Brain microvascular endothelial cell (primary cell): ENCODE data around the gene DAPK1.

ENCODE experiments used
- DNase-seq: peaks from one replicate; pipeline ENCODE4 v3.0.0-alpha.2; 2020
- H3K27ac ChIP-seq: fragments of 250-450 bp; sonication (Bioruptor Pico); 2 replicates; pipeline ENCODE4 v1.5.1; 2020; ENCODE audit warnings: mild to moderate bottlenecking, moderate library complexity
- H3K27me3 ChIP-seq: fragments of 250-450 bp; sonication (Bioruptor Pico); replicated peaks from 2 replicates; pipeline ENCODE4 v1.5.1; 2020; ENCODE audit warnings: mild to moderate bottlenecking
- H3K36me3 ChIP-seq: fragments of 250-450 bp; sonication (Bioruptor Pico); replicated peaks from 2 replicates; pipeline ENCODE4 v1.5.1; 2020; ENCODE audit warnings: mild to moderate bottlenecking
- H3K4me3 ChIP-seq: 2 replicates; pipeline ENCODE4 v1.5.1; 2011; ENCODE audit warnings: low read depth, mild to moderate bottlenecking, control low read depth, low read length, moderate library complexity
- in situ Hi-C: cut with HindIII; loops from 2 replicates; pipeline ENCODE4 v1.10.0; 2017; ENCODE audit warnings: low sequenced_read_pairs, low pct_ligation_motif_present
- TF ChIP-seq, protein P1 (sequence below): IDR thresholded peaks from 2 replicates; pipeline ENCODE4 v1.5.1; 2011; ENCODE audit warnings: low read depth, mild to moderate bottlenecking, moderate library complexity, low read length, control low read depth, inconsistent platforms; ENCODE audit errors: missing control alignments

DAPK1 gene

DNA sequence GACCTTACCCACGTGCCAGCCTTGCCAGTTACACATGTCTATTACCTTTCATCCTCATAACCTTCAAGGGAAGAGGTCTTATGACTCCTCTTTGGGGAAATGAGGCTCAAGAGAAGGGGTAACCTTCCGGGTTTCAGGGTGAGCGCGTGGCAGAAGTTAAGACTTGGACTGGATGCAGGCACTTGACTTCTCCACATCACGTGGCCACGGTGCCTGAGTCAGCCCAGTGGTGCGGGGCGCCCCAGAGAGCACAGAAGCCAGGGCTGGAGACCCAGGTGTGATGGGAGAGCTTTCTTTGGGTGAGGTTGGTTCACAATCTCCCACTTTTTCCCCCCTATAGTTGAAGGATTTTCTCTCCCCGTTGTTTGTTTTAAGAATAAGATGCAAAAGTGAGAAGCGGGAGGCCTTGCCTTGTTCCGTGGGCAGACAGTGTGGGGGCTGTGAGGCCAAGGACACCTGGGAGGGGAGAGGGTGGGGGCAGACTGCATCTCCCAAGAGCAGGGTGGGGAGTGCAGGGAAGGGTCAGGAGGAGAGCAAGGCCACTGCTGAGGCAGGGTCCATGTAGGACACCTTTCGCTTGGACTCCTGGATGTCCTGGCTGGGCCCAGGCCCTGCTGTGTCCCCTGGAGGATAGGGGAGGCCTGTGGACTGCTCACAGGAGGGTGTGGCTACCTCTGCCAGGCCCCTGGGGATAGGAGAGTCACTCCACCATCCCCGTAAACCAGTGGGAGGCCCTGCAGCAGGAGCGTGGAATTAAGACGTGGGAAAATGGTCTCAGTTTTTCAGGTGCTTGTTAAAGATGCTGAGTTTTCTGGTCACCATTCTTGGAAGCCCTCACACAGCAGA lies 138.2 kb downstream of the DAPK1 start:
- no peaks in the 10 kb centered on the region for H3K27me3 ChIP-seq
- no peak overlapping the region for H3K4me3 ChIP-seq
- TF ChIP-seq, protein P1, sequence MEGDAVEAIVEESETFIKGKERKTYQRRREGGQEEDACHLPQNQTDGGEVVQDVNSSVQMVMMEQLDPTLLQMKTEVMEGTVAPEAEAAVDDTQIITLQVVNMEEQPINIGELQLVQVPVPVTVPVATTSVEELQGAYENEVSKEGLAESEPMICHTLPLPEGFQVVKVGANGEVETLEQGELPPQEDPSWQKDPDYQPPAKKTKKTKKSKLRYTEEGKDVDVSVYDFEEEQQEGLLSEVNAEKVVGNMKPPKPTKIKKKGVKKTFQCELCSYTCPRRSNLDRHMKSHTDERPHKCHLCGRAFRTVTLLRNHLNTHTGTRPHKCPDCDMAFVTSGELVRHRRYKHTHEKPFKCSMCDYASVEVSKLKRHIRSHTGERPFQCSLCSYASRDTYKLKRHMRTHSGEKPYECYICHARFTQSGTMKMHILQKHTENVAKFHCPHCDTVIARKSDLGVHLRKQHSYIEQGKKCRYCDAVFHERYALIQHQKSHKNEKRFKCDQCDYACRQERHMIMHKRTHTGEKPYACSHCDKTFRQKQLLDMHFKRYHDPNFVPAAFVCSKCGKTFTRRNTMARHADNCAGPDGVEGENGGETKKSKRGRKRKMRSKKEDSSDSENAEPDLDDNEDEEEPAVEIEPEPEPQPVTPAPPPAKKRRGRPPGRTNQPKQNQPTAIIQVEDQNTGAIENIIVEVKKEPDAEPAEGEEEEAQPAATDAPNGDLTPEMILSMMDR: no peak
- no peaks in the 10 kb centered on the region for H3K36me3 ChIP-seq
- no peak overlapping the region for H3K27ac ChIP-seq
- no peak for DNase-seq
- in situ Hi-C loops: no loop called here

DNA sequence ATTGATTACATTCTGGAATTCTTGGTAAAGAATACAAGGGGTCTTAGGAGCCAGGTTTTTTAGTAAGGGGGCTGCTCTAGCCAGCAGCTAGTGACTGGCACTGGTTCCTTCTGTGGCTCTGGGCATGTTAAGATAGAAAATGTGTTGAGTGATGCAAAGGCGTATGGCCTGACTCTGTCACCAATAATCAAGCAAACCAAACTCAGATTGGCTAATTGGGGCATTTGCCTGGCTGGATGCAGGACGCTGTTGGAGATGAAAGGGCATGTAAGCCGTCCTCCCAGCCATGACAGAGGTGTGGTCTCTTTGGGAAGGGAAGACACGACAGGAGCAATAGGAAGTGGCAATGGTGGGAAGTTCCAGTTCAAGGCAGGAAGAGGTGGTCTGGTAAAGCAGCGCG lies 140.6 kb downstream of the DAPK1 start:
- Histone ChIP-seq H3K27me3 (no peaks in the 10 kb centered on the region), H3K36me3 (no peaks in the 10 kb centered on the region), H3K4me3 (no peak overlapping the region), H3K27ac (no peak overlapping the region)
- TF ChIP-seq, protein P1: no peak
- in situ Hi-C loops: no loop called here
- no peak for DNase-seq

DNA sequence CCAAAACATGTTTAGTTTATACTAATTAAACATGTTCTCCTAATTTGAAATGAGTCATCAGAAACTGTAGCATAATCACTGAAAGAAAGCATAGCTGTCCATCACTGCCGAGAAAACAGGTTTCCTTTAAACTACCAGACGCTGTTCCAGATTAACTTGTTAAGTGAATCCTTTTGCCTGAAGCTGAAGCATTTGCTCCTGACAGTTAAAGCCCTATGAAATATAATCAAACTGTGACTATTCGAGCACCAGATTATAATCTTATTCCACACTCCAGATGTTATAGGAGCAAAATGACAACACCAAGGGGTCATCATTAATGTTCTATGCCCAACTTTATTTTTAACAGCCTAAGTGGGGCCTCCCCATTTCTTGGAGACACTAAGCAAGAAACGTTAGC lies 142.3 kb downstream of the DAPK1 start:
- no peaks in the 10 kb centered on the region for H3K27me3 ChIP-seq
- no peak overlapping the region for H3K27ac ChIP-seq
- H3K4me3 ChIP-seq: no peak overlapping the region
- no peaks in the 10 kb centered on the region for H3K36me3 ChIP-seq
- no peak for DNase-seq
- TF ChIP-seq, protein P1: no peak
- in situ Hi-C loops: no loop called here

DNA sequence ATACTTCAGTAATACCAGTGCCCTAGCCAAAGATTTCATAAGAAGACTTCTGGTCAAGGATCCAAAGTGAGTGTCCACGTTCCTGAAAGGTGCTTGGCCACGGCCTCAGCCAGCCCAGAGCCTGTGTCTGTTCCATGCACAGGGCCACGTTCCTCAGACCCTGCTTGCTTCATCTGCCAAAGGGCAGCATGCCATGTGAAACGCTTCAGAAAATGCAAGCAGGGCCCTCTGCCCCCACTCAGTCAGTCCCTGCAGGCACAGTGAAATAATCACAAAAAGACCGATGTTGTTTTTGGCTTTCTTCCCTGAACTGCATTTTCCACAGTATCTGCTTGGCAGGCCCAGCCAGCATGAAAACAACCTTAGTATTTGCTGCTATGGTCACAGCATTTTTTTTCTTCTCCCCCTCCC lies 142.7 kb downstream of the DAPK1 start:
- in situ Hi-C loops: no loop called here
- H3K4me3 ChIP-seq: no peak overlapping the region
- TF ChIP-seq, protein P1: no peak
- H3K27me3 ChIP-seq: no peaks in the 10 kb centered on the region
- no peak overlapping the region for H3K27ac ChIP-seq
- H3K36me3 ChIP-seq: no peaks in the 10 kb centered on the region
- peak; percentile 65 for DNase-seq

DNA sequence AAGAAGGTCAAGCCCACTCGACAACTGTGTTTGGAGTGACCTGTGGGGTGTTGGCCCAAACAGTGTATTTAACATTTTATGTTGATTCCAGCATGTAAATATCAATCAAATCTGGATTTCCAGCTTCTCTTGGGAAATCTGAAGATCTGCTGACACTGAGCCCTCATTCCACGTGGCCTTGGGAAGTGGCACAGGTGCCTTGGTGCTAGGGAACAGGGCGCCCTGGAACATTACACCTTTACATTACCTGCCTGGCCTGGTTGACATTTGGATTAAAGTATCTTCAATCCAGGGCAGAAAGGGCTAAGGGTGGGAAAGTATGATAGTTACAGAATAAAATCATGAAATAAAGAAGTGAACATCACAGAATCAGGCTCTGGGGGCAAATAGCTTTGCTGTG lies 143.4 kb downstream of the DAPK1 start:
- Histone ChIP-seq H3K27ac (no peak overlapping the region), H3K27me3 (no peaks in the 10 kb centered on the region), H3K4me3 (no peak overlapping the region), H3K36me3 (no peaks in the 10 kb centered on the region)
- TF ChIP-seq, protein P1: no peak
- in situ Hi-C loops: no loop called here
- DNase-seq: no peak
